Neuronal stem cell (in vitro differentiated cells): ENCODE measurements around the gene PLCH1.

Experiments used
- DNase-seq: peaks from one replicate; pipeline ENCODE4 v3.0.0-alpha.2; 2013; ENCODE audit warnings: low spot score
- H2AFZ ChIP-seq: one replicate; pipeline ENCODE4 v1.6.1; 2013; ENCODE audit warnings: mild to moderate bottlenecking, low read length, inconsistent platforms
- H2AK5ac ChIP-seq: 2 replicates; pipeline ENCODE4 v1.6.1; 2013; ENCODE audit warnings: low read depth, mild to moderate bottlenecking, inconsistent platforms, low read length, moderate library complexity, mixed read lengths
- H2BK120ac ChIP-seq: 2 replicates; pipeline ENCODE4 v1.6.1; 2013; ENCODE audit warnings: low read depth, mild to moderate bottlenecking, inconsistent platforms, low read length, moderate library complexity, mixed read lengths
- H2BK12ac ChIP-seq: one replicate; pipeline ENCODE4 v1.6.1; 2013; ENCODE audit warnings: low read length, inconsistent platforms
- H2BK15ac ChIP-seq: 2 replicates; pipeline ENCODE4 v1.6.1; 2013; ENCODE audit warnings: mild to moderate bottlenecking, low read length, inconsistent platforms, mixed read lengths
- H2BK5ac ChIP-seq: one replicate; pipeline ENCODE4 v1.6.1; 2013; ENCODE audit warnings: inconsistent platforms, mild to moderate bottlenecking, low read length, moderate library complexity
- H3K14ac ChIP-seq: one replicate; pipeline ENCODE4 v1.6.1; 2013; ENCODE audit warnings: low read length, inconsistent platforms
- H3K18ac ChIP-seq: 2 replicates; pipeline ENCODE4 v1.6.1; 2013; ENCODE audit warnings: low read length, inconsistent platforms
- H3K23ac ChIP-seq: 2 replicates; pipeline ENCODE4 v1.6.1; 2013; ENCODE audit warnings: low read depth, mild to moderate bottlenecking, mixed read lengths, low read length, inconsistent platforms; ENCODE audit not compliant: poor library complexity
- H3K27ac ChIP-seq: replicated peaks from 3 replicates; pipeline ENCODE4 v1.5.1; 2013; ENCODE audit warnings: low read length, inconsistent platforms
- H3K27me3 ChIP-seq, 3 experiments: 2 replicates each; pipeline ENCODE4 v1.6.1; 2013; ENCODE audit warnings: low read length in 3 of 3, mild to moderate bottlenecking in 2 of 3, inconsistent platforms in 1 of 3, low read depth in 1 of 3, mixed read lengths in 1 of 3, moderate library complexity in 1 of 3; ENCODE audit not compliant: control insufficient read depth in 3 of 3, insufficient read depth in 3 of 3
- H3K36me3 ChIP-seq, 2 donors: replicated peaks in 1 of 2; 2 replicates each; pipeline ENCODE4 v1.6.1; 2013; ENCODE audit warnings: low read length in 2 of 2; ENCODE audit not compliant: control insufficient read depth in 2 of 2, insufficient read depth in 2 of 2
- H3K4ac ChIP-seq: 2 replicates; pipeline ENCODE4 v1.6.1; 2013; ENCODE audit warnings: inconsistent platforms, mild to moderate bottlenecking, low read length, moderate library complexity
- H3K4me1 ChIP-seq, 2 donors: 1 replicate in 1 of 2; 2 replicates in 1 of 2; pipeline ENCODE4 v1.6.1; 2013; ENCODE audit warnings: low read length in 2 of 2, low read depth in 1 of 2; ENCODE audit not compliant: control insufficient read depth in 2 of 2, insufficient read depth in 1 of 2
- H3K4me2 ChIP-seq: one replicate; pipeline ENCODE4 v1.6.1; 2013; ENCODE audit warnings: mild to moderate bottlenecking, low read length, inconsistent platforms; ENCODE audit not compliant: insufficient read depth, poor library complexity, severe bottlenecking
- H3K4me3 ChIP-seq, 2 donors: 2 replicates each; pipeline ENCODE4 v1.5.1; 2013; ENCODE audit warnings: low read length in 2 of 2, mild to moderate bottlenecking in 2 of 2, inconsistent platforms in 1 of 2, moderate library complexity in 1 of 2
- H3K79me1 ChIP-seq: one replicate; pipeline ENCODE4 v1.6.1; 2013; ENCODE audit warnings: low read depth, mild to moderate bottlenecking, inconsistent platforms, low read length, moderate library complexity
- H3K9ac ChIP-seq: one replicate; pipeline ENCODE4 v1.6.1; 2013; ENCODE audit warnings: mild to moderate bottlenecking, low read depth, low read length, inconsistent platforms; ENCODE audit not compliant: poor library complexity
- H3K9me3 ChIP-seq, 2 donors: replicated peaks in 1 of 2; 2 replicates each; pipeline versions ENCODE3 to v1.6.1; 2013; ENCODE audit warnings: low read length in 2 of 2, mild to moderate bottlenecking in 2 of 2, inconsistent platforms in 1 of 2, low read depth in 1 of 2, mixed read lengths in 1 of 2, moderate library complexity in 1 of 2; ENCODE audit not compliant: control insufficient read depth in 2 of 2, insufficient read depth in 1 of 2
- H4K8ac ChIP-seq: one replicate; pipeline ENCODE4 v1.6.1; 2013; ENCODE audit warnings: low read depth, mild to moderate bottlenecking, inconsistent platforms, low read length, moderate library complexity
- H4K91ac ChIP-seq: one replicate; pipeline ENCODE4 v1.6.1; 2013; ENCODE audit warnings: low read length, low read depth, mild to moderate bottlenecking, inconsistent platforms; ENCODE audit not compliant: poor library complexity
- WGBS, 2 donors: extraction: QIAGEN DNeasy Blood & Tissue Kit; methylation state at CpG; one replicate each; pipeline ENCODE4 v1.1.7; 2013; ENCODE audit warnings: missing lambda C conversion rate in 2 of 2, mixed read lengths in 1 of 2; ENCODE audit not compliant: insufficient read length in 2 of 2, insufficient replicate concordance in 1 of 2; ENCODE audit errors: extremely low coverage in 2 of 2; 5-methylcytosine and 5-hydroxymethylcytosine counted together

Gene PLCH1

GRCh38 chr3:155363690-155364070 is 381.2 kb downstream of the PLCH1 start:
- Histone ChIP-seq H2BK15ac (no peak overlapping the region), H3K9me3 (peaks cover 3 to 24% of the 10 kb centered on the region in 2 donors), H3K4ac (no peak overlapping the region), H4K91ac (no peak overlapping the region), H3K18ac (peak overlapping the region; percentile 22), H3K36me3 (peaks cover 0 to 1% of the 10 kb centered on the region in 2 donors), H2AFZ (peak overlapping the region; percentile 57), H2BK120ac (no peak overlapping the region), H3K27me3 (no peaks in the 10 kb centered on the region), H3K23ac (no peak overlapping the region), H2BK5ac (no peak overlapping the region), H2AK5ac (no peak overlapping the region), H3K4me3 (no peak overlapping the region), H3K79me1 (no peaks in the 10 kb centered on the region), H3K14ac (no peak overlapping the region), H3K4me1 (peaks cover 3 to 29% of the 10 kb centered on the region in 2 donors), H3K4me2 (peak overlapping the region; percentile 23), H2BK12ac (no peak overlapping the region), H3K27ac (peak overlapping the region; percentile 85), H4K8ac (no peak overlapping the region), H3K9ac (no peak overlapping the region)
- DNase-seq: no peak
- no CpG with 5 or more reads among the region's 3 CpGs for WGBS, 2 donors

- no peak overlapping the region for H4K8ac ChIP-seq
- no peak overlapping the region for H4K91ac ChIP-seq
- H2BK5ac ChIP-seq: no peak overlapping the region
- H3K27me3 ChIP-seq: no peaks in the 10 kb centered on the region
- no peak overlapping the region for H2BK15ac ChIP-seq
- H3K18ac ChIP-seq: peak overlapping the region; percentile 22
- peak overlapping the region; percentile 85 for H3K27ac ChIP-seq
- H3K23ac ChIP-seq: no peak overlapping the region
- H3K14ac ChIP-seq: no peak overlapping the region
- H3K9me3 ChIP-seq: peaks cover 3 to 24% of the 10 kb centered on the region in 2 donors
- H3K4me1 ChIP-seq: peaks cover 1 to 24% of the 10 kb centered on the region in 2 donors
- no peak overlapping the region for H3K9ac ChIP-seq
- no peak overlapping the region for H3K4ac ChIP-seq
- no peak overlapping the region for H2BK12ac ChIP-seq
- H2AK5ac ChIP-seq: no peak overlapping the region
- no peak for DNase-seq
- peaks cover 0 to 1% of the 10 kb centered on the region in 2 donors for H3K36me3 ChIP-seq
- peak overlapping the region; percentile 23 for H3K4me2 ChIP-seq
- no peaks in the 10 kb centered on the region for H3K79me1 ChIP-seq
- peak overlapping the region; percentile 57 for H2AFZ ChIP-seq
- H2BK120ac ChIP-seq: no peak overlapping the region
- H3K4me3 ChIP-seq: no peak overlapping the region
- WGBS, 2 donors: no CpG with 5 or more reads among the region's 10 CpGs
Measured at GRCh38 chr3:155362808-155363689, 381.8 kb downstream of the PLCH1 start.

GRCh38 chr3:155360281-155360680 is 384.6 kb downstream of the PLCH1 start:
- no peak overlapping the region for H4K91ac ChIP-seq
- no peak overlapping the region for H2BK15ac ChIP-seq
- no peak overlapping the region for H2BK120ac ChIP-seq
- no peak overlapping the region for H2BK5ac ChIP-seq
- H3K36me3 ChIP-seq: peaks cover 0 to 1% of the 10 kb centered on the region in 2 donors
- no peak overlapping the region for H2BK12ac ChIP-seq
- WGBS, 2 donors: no CpG with 5 or more reads among the region's 2 CpGs
- H2AFZ ChIP-seq: no peak overlapping the region
- peaks cover 0 to 17% of the 10 kb centered on the region in 2 donors for H3K4me1 ChIP-seq
- no peak overlapping the region for H3K27ac ChIP-seq
- H3K79me1 ChIP-seq: no peaks in the 10 kb centered on the region
- H3K27me3 ChIP-seq: no peaks in the 10 kb centered on the region
- H3K14ac ChIP-seq: no peak overlapping the region
- H3K4me3 ChIP-seq: no peak overlapping the region
- no peak for DNase-seq
- H2AK5ac ChIP-seq: no peak overlapping the region
- no peak overlapping the region for H3K4me2 ChIP-seq
- H3K9me3 ChIP-seq: peaks cover under 1 to 20% of the 10 kb centered on the region in 2 donors
- H3K18ac ChIP-seq: no peak overlapping the region
- H3K9ac ChIP-seq: no peak overlapping the region
- no peak overlapping the region for H3K4ac ChIP-seq
- H3K23ac ChIP-seq: no peak overlapping the region
- no peak overlapping the region for H4K8ac ChIP-seq

- peak overlapping the region; percentile 51 for H2AFZ ChIP-seq
- no peak for DNase-seq
- peaks cover 0 to 1% of the 10 kb centered on the region in 2 donors for H3K36me3 ChIP-seq
- no peak overlapping the region for H3K9ac ChIP-seq
- no peak overlapping the region for H4K8ac ChIP-seq
- H3K4me2 ChIP-seq: no peak overlapping the region
- no peak overlapping the region for H3K18ac ChIP-seq
- no peaks in the 10 kb centered on the region for H3K4me1 ChIP-seq
- no peak overlapping the region for H2AK5ac ChIP-seq
- H3K14ac ChIP-seq: no peak overlapping the region
- no peak overlapping the region for H4K91ac ChIP-seq
- WGBS, 2 donors: no CpG with 5 or more reads among the region's 7 CpGs
- H3K23ac ChIP-seq: no peak overlapping the region
- H2BK12ac ChIP-seq: no peak overlapping the region
- no peak overlapping the region for H3K4ac ChIP-seq
- H2BK5ac ChIP-seq: no peak overlapping the region
- no peak overlapping the region for H3K4me3 ChIP-seq
- H3K9me3 ChIP-seq: peaks cover 0 to 18% of the 10 kb centered on the region in 2 donors
- no peak overlapping the region for H2BK120ac ChIP-seq
- H3K27me3 ChIP-seq: no peaks in the 10 kb centered on the region
- no peak overlapping the region for H2BK15ac ChIP-seq
- H3K27ac ChIP-seq: no peak overlapping the region
- H3K79me1 ChIP-seq: no peaks in the 10 kb centered on the region
Measured at GRCh38 chr3:155356594-155357370, 388.1 kb downstream of the PLCH1 start.
